Fibroblast of pulmonary artery (primary cell): ENCODE results near the gene STAC3.

Experiments used
- DNase-seq: peaks from one replicate; pipeline ENCODE4 v3.0.0-alpha.2; 2010; ENCODE audit warnings: low read depth
- H3K4me3 ChIP-seq: replicated peaks from 2 replicates; pipeline ENCODE4 v1.5.1; 2011; ENCODE audit warnings: low read depth, mild to moderate bottlenecking, control low read depth, low read length, moderate library complexity
- TF ChIP-seq, protein P1 (sequence below): IDR thresholded peaks from 2 replicates; pipeline ENCODE4 v1.5.1; 2011; ENCODE audit warnings: mild to moderate bottlenecking, control low read depth, low read length, inconsistent platforms; ENCODE audit errors: missing control alignments

STAC3 gene

GRCh38 chr12:57195186-57195585 lies 55.8 kb downstream of the STAC3 start:
- TF ChIP-seq, protein P1, sequence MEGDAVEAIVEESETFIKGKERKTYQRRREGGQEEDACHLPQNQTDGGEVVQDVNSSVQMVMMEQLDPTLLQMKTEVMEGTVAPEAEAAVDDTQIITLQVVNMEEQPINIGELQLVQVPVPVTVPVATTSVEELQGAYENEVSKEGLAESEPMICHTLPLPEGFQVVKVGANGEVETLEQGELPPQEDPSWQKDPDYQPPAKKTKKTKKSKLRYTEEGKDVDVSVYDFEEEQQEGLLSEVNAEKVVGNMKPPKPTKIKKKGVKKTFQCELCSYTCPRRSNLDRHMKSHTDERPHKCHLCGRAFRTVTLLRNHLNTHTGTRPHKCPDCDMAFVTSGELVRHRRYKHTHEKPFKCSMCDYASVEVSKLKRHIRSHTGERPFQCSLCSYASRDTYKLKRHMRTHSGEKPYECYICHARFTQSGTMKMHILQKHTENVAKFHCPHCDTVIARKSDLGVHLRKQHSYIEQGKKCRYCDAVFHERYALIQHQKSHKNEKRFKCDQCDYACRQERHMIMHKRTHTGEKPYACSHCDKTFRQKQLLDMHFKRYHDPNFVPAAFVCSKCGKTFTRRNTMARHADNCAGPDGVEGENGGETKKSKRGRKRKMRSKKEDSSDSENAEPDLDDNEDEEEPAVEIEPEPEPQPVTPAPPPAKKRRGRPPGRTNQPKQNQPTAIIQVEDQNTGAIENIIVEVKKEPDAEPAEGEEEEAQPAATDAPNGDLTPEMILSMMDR, result no peak
- no peak for DNase-seq

DNA sequence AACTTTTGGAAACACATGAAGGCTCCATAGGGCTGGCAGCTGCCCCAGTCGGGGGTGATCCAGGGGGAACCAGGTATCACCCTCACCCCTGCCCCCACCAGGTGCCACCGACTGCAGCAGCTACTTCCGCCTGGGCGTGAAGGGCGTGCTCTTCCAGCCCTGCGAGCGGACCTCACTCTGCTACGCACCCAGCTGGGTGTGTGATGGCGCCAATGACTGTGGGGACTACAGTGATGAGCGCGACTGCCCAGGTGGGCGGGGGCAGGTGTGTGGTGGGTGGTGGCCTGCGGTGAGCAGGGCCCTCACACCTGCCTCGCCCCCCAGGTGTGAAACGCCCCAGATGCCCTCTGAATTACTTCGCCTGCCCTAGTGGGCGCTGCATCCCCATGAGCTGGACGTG lies 56.7 kb downstream of the STAC3 start:
- DNase-seq, result no peak
- H3K4me3 ChIP-seq, result no peak overlapping the region
- TF ChIP-seq, protein P1, result no peak

More at GRCh38 chr12:57195186-57195585, 55.8 kb downstream of the STAC3 start:
- no peak overlapping the region for H3K4me3 ChIP-seq

GRCh38 chr12:57193706-57194245 lies 57.2 kb downstream of the STAC3 start:
- no peak overlapping the region for H3K4me3 ChIP-seq
- TF ChIP-seq, protein P1, result no peak
- no peak for DNase-seq
